T-helper 9 cell (primary cell): ENCODE measurements around the gene BEST2.
"Not testable (repeated sequence)": the region's sequence is repeated elsewhere in the genome, so short reads cannot be mapped to it uniquely, and the experiment has no call there.

Experiments
- DNase-seq: peaks from one replicate; pipeline ENCODE4 v3.0.0-alpha.2; 2020

BEST2 gene

GRCh38 chr19:12788682-12789097, 37.1 kb downstream of the BEST2 start:
- peak; percentile 52 for DNase-seq

GRCh38 chr19:12789098-12789903, 37.7 kb downstream of the BEST2 start:
- no peak for DNase-seq

DNA sequence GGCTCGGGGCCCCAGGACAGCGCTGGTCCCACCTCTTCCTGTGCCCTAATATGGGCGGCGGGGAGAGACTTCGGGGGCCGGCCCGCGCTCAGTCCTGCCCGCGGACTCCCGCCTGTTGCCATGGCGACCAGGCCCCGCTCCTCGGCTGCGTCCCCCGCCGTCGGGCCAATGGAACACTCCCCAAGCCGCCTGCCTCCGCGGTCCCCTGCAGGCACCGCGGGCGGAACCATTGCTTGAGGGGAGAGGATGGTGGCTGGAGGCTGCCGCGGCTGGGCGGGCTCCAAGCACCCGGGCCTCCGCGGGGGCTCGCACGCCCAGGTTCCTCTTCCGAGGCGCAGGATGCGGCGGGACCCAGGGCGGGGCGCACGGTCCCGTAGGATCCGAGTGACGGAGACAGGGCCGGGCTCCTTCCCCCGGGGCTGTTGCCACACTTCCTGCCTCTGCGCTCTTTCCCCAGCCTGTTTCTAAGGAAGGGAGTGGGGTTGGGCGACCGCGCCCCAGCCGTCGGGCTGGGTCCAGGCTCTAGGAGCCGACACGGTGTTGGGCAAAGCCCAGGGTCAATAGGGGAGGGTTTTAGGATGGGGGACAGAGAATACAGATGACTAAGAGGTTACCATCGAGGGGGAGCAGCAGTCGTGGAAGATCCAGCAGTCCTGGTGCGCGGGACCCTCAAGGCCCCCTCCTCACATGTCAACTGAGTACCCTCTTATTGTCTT, 38.5 kb downstream of the BEST2 start:
- DNase-seq = peak; percentile 84

DNA sequence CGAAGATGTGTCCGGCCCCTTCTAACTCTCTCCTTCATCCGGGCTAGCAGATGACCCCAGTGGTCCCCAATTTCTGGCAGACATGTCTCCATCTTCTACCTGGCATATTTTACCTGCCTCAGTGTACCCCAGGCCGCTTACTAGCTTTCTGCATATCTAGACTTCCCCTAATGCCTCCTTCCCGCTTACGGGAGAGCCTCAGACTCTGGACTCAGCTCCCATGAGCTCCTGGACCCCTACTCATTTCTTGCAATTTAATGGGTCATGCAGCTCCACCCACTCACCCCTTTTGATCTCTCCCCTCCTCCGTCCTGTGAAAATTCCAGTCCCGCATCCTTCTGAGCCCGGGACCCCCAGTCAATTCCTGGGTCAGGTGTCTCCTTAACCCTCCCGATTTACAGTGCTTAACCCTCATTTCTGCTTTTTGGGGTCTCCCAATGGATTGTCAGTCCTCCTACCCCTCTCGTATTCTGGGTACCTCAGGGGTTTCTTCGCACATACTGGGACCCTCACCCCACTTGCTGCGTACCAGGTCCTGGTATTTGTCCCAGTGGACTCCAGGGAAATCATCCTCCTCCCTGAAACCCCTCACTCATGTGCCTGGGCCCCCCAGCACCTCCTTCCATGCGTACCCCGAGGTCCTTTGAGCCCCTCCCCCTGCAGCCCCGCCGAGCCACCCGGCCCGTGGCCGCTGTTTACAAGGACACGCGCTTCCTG, 39.2 kb downstream of the BEST2 start:
- no peak for DNase-seq

DNA sequence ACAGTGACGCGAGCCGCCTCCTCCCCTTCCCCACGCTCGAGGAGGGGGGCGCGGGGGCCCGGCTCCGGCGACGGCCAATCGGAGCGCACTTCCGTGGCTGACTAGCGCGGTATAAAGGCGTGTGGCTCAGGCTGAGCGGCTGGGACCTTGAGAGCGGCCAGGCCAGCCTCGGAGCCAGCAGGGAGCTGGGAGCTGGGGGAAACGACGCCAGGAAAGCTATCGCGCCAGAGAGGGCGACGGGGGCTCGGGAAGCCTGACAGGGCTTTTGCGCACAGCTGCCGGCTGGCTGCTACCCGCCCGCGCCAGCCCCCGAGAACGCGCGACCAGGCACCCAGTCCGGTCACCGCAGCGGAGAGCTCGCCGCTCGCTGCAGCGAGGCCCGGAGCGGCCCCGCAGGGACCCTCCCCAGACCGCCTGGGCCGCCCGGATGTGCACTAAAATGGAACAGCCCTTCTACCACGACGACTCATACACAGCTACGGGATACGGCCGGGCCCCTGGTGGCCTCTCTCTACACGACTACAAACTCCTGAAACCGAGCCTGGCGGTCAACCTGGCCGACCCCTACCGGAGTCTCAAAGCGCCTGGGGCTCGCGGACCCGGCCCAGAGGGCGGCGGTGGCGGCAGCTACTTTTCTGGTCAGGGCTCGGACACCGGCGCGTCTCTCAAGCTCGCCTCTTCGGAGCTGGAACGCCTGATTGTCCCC, 39.9 kb downstream of the BEST2 start, which contains the start of gene JUNB:
Gene JUNB (plus strand): TSS at position 142 of the 706 bp plus-strand sequence. CDS start 286 bp downstream, at position 428.
- DNase-seq = peak; percentile 97

- DNase-seq = peak; percentile 50
Observed at GRCh38 chr19:12792051-12792852, 40.7 kb downstream of the BEST2 start.

DNA sequence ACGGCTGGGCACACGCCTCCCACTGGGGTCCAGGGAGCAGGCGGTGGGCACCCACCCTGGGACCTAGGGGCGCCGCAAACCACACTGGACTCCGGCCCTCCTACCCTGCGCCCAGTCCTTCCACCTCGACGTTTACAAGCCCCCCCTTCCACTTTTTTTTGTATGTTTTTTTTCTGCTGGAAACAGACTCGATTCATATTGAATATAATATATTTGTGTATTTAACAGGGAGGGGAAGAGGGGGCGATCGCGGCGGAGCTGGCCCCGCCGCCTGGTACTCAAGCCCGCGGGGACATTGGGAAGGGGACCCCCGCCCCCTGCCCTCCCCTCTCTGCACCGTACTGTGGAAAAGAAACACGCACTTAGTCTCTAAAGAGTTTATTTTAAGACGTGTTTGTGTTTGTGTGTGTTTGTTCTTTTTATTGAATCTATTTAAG, 41.3 kb downstream of the BEST2 start:
- no peak for DNase-seq

DNA sequence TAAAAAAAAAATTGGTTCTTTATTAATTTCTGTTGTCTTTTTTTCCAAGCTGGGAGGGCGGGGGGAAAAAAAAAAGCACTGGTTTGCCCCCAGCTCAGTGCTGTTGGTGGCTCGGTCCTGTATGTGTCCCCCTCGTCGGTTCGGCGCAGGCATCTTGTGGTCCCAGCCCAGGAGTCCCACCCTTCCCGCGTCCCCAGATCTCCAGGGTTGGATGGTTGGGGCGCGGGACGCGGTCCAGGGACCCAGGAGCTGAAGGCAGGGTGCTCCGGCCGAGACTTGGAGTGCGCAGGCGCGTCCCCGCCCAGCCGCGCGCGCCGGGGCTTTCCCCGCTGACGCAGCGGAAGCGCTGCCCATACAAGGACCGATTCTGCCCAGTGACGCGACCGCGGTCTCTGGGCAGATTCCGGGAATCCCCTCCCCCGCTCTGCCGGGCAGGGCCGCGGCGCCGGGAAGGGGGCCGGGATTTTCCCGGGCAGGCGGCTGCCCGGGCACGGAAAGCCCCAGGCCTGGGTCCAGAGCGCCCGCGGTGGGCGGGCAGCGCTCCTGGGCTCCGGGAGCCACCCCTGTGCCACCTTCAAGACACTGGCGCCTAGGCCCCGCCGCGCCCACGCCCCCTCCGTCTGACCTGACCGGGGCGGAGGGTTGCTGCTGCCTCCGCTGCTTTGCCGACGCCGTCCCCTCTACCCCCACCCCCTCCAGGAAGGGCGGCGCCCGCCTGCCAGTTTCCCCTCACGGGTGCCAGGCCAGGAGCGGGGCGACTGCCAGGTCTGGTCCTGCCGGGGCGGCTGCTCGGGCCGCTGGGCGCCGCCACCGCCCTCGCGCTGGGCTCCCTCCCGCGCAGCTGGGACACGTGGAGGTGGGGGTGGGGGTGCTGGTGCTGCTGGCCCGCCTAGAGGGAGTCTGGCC, 42.0 kb downstream of the BEST2 start:
- peak; percentile 93 for DNase-seq

- no peak for DNase-seq
Observed at GRCh38 chr19:12794196-12794941, 42.8 kb downstream of the BEST2 start.

DNA sequence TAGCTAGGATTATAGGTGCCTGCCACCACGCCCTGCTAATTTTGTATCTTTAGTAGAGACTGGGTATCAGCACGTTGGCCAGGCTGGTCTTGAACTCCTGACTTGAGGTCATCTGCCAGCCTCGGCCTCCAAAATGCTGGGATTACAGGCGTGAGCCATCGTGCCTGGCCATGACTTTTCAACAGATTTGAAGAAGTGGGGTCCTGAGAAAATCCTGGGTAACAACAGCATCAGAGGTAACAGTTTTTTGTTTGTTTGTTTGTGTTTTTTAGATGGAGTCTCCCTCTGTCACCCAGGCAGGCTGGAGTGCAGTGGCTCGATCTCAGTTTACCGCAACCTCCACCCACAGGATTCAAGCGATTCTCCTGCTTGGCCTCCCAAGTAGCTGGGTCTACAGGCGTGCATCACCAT, 43.4 kb downstream of the BEST2 start:
- no peak for DNase-seq

GRCh38 chr19:12796146-12797071, 44.8 kb downstream of the BEST2 start:
- DNase-seq = peak; percentile 67

- DNase-seq = no peak
Observed at GRCh38 chr19:12797141-12797587, 45.6 kb downstream of the BEST2 start.

GRCh38 chr19:12797607-12798006, 46.0 kb downstream of the BEST2 start:
- DNase-seq = not testable (repeated sequence)

DNA sequence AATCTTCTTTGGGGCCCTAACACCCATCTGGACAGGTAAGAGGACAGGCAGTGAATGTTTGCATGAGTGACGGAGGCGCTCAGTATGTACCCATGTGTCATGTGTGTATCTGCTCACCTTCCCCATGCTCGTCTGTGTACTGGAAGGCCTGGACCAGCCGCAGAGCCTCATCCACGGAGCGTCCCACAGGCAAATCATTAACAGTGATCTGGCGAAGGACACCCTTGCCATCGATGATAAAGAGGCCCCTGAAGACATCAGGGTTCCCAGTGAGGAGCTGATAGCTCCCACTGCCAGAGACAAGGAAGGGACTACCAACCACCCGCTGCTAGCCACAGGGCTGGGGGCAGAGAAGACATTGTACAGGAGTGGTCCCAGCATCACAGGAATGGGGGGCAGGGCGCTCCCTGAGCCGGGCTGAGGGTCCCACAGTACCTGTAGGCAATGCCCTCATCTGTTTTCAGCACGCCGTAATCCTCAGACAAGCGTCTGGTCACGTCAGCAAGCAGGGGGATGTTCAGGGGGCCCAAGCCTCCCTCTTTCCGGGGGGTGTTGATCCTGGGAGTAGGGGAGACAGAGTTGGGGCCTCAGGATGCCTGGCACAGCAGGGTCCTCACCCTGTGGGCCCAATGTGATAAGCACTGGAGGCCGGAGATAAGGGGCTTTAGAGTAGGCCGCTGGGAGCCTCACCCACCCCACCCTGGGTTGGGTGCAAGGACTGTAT, 48.3 kb downstream of the BEST2 start:
- DNase-seq = no peak

GRCh38 chr19:12800466-12800770, 48.8 kb downstream of the BEST2 start:
- DNase-seq = no peak

GRCh38 chr19:12800923-12801465, 49.4 kb downstream of the BEST2 start:
- DNase-seq = no peak

GRCh38 chr19:12801466-12802266, 50.1 kb downstream of the BEST2 start, which contains the start of the genes PRDX2 and THSD8:
PRDX2 (minus strand) TSS chr19:12801800; CDS start chr19:12801261, 539 bp downstream.
THSD8 (plus strand) TSS chr19:12802069; CDS start chr19:12802072, 3 bp downstream.
- peak; percentile 56 for DNase-seq
